GM21360 (cell line): ENCODE measurements around the gene OR52K1.

Experiments used
- ATAC-seq: cut with Tn5 transposase; IDR thresholded peaks from one replicate; pipeline ENCODE4 v1.9.1; 2021; ENCODE audit warnings: mild to moderate bottlenecking, moderate library complexity; ENCODE audit not compliant: unreplicated experiment

The OR52K1 gene

GRCh38 chr11:4482445-4482844 lies at the start of gene OR52K1:
TSS of gene OR52K1 (plus strand) at chr11:4482646. CDS start at chr11:4488901, 6,255 bp downstream.
- ATAC-seq: no peak

- no peak for ATAC-seq
Observed at GRCh38 chr11:4433856-4434255, 48.6 kb upstream of the OR52K1 start.

- ATAC-seq: no peak
Observed at GRCh38 chr11:4436411-4436810, 46.0 kb upstream of the OR52K1 start.

- no peak for ATAC-seq
Observed at GRCh38 chr11:4441515-4441914, 40.9 kb upstream of the OR52K1 start.

- ATAC-seq: no peak
Observed at GRCh38 chr11:4443232-4443891, 39.1 kb upstream of the OR52K1 start.

GRCh38 chr11:4448995-4449394 lies 33.5 kb upstream of the OR52K1 start, which contains the start of gene OR52K2:
TSS of gene OR52K2 (plus strand) at chr11:4449295. CDS start at chr11:4449340, 45 bp downstream.
- no peak for ATAC-seq

GRCh38 chr11:4453118-4453517 lies 29.3 kb upstream of the OR52K1 start:
- ATAC-seq: no peak

GRCh38 chr11:4454021-4454420 lies 28.4 kb upstream of the OR52K1 start:
- ATAC-seq: no peak

GRCh38 chr11:4455419-4455818 lies 27.0 kb upstream of the OR52K1 start:
- ATAC-seq: no peak

GRCh38 chr11:4459500-4459899 lies 22.9 kb upstream of the OR52K1 start:
- ATAC-seq: peak; percentile 64

GRCh38 chr11:4460151-4460550 lies 22.3 kb upstream of the OR52K1 start:
- no peak for ATAC-seq

GRCh38 chr11:4464216-4465159 lies 18.0 kb upstream of the OR52K1 start:
- no peak for ATAC-seq

GRCh38 chr11:4465407-4465806 lies 17.0 kb upstream of the OR52K1 start:
- ATAC-seq: no peak

- ATAC-seq: no peak
Observed at GRCh38 chr11:4466131-4466870, 16.1 kb upstream of the OR52K1 start.

GRCh38 chr11:4466871-4467442 lies 15.5 kb upstream of the OR52K1 start:
- no peak for ATAC-seq

GRCh38 chr11:4467811-4468606 lies 14.4 kb upstream of the OR52K1 start:
- no peak for ATAC-seq

- ATAC-seq: no peak
Observed at GRCh38 chr11:4479644-4480043, 2.8 kb upstream of the OR52K1 start.

GRCh38 chr11:4480577-4481239 lies 1.7 kb upstream of the OR52K1 start:
- ATAC-seq: no peak

GRCh38 chr11:4481240-4481582 lies 1.2 kb upstream of the OR52K1 start:
- no peak for ATAC-seq

GRCh38 chr11:4484310-4484709 lies 1.9 kb downstream of the OR52K1 start:
- ATAC-seq: no peak
